NCI-H146 (cell line): Measurements from ENCODE around the gene NADK.
A peak's percentile ranks its signal among the peaks of the same experiment; 100 is the strongest.

Experiments used
- DNase-seq: peaks from one replicate; lab custom pipeline; 2025; lab: John Stamatoyannopoulos, UW

NADK gene

DNA sequence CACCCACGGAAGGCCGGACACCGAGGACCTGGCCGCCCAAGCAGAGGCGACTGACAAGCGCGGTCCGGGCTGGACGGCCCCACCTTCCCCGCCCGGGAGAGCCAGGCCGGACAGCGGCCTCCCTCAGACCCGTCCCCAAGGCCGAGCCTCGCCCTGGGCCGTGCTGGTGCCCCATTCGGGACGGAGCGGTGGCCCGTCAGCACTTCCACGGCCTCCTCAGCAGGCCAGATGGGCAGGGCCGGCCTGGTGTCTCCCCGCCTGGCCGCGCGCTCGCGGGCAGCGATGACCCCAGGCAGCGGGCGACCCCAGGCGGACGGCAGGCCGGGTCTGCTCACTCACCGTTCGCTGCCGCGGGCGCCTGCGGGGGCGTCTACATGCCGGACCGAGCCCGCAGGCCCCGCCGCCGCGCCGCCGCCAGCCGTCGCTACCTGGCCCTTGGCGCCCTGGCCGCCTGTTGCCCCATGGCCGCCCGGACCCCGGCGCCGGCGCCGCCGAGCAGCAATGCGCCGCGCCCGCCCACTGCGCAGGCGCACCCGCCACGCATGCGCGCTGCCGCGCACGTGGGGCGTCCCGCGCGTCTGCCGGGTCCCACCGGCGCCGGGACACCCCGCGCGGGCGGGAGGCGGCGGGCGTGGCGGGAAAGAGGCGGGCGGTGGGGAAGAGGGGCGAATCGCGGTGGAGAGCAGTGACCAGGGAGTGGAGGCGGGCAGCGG lies at the start of gene NADK:
Gene NADK (minus strand): TSS at position 521 of the 713 bp plus-strand sequence. CDS start 13,064 bp downstream, outside the sequence.
- peak; percentile 52 for DNase-seq

DNA sequence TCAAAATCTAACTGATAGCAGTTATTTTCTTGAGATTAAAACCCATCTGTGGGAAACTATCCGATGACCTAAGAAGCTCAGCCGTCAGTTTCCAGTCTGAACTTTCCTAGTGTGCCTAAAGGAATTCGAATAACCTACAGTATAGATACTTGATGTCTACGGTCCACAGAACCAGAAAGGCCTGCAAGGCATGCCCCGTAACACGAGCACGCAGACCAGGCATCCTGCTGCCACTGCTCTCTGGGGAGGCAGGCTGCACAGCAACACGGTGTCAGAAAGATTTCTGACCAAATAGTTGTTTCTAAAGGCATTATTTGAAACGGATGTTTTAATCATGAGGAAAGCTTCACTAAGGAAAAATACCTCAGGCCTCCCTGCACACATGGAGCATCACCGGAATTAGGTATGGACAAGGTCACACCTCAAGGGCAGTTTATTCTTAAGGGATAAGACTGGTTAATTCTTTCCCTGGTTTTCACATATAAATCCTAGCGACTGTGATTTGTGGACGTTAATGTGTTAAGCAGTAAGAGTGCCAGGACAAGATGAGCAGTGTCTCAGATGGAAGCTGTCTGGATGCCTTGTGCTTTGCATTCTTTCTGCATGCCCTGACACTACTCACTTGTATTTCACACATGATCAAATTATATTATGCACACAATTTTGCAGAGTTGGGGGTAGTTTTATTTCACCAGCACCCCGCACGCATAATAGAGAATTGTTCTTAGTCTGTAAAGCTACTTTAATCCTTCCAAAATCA lies 49.0 kb upstream of the NADK start:
- DNase-seq = no peak

DNA sequence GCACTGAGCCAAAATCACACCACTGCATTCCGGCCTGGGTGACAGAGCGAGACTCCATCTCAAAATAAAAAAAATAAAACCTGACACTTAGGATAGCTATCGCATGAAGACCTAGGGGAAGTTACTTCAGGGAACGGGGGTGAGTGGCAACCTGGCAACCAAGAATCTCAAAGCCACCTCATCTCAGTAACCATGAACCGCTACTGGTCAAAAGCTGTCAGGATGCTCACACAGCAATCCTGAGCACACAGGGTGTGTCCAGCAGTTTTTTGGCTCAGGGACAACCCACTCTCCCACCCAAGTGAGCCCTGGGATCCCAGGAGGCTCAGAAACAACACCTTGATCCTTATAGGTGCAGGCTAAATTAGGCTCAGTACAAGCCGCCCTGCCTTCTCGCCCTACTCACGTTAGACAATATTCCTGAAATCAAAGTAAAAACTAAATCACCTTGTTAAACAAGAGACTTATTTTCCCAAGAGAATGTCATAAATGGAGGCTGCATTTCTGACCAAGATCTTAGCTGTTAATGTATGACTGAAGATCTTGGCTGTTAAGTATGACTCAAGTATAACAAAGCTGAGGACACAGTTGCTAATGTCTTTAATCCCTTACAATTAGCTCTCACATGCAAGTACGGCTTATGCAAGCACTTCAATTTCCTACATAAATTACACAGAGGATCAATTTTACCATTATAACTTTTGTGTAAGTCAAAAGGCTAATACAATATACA lies 48.3 kb upstream of the NADK start:
- no peak for DNase-seq

- no peak for DNase-seq
Observed at GRCh38 chr1:1825217-1825616, 46.9 kb upstream of the NADK start.

- DNase-seq = no peak
Observed at GRCh38 chr1:1819762-1820161, 41.5 kb upstream of the NADK start.

DNA sequence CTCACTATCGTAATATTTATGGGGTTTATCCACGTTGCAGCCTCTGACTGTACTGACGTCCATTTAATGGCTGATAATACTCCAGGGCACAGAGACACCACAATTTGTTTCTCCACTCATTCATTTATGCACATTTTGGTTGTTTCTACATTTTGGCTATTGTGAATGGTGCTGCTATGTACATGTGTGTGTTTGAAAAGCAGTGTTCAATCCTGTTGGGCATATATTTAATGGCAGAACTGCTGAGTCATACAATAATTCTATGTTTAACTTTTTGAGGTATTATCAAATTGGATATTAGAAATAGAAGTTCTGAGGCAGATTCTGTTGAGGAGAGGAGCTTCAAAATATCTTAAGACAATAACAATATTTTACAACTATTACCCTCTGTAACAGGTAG lies 39.0 kb upstream of the NADK start:
- no peak for DNase-seq

GRCh38 chr1:1815606-1816281 lies 37.5 kb upstream of the NADK start:
- no peak for DNase-seq

- no peak for DNase-seq
Observed at GRCh38 chr1:1809489-1809888, 31.2 kb upstream of the NADK start.

DNA sequence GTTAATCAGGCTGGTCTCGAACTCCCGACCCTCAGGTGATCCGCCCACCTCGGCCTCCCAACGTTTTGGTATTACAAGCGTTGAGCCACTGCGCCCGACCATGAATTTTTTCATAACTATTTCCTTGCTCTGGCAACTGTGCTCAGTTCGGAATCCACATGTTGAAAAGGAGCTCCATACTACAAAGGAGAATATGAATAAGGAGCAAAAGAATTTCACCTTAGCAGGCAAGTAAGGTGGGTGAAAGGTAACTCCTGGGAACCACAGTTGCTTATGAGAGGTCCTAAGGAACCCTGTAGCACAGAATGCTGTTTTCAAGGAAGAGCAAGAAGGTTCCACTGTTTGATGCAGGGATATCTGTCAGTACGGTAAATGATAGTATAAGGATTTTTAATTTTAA lies 29.9 kb upstream of the NADK start:
- no peak for DNase-seq

DNA sequence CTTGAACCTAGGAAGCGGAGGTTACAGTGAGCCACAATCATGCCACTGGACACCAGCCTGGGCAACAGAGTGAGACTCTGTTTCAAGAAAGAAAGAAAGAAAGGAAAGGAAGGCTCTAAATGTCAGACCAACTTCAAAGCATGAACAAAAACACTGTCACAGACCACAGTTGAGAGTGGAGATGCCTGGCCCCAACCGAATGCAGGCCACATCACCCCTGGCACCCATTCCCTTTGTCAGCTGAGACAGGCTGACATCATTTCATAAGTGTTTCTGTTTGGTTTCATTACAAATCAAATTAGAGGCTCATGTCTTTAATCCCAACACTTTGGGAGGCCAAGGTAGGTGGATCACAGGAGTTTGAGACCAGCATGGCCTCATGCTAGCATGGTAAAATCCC lies 28.6 kb upstream of the NADK start:
- DNase-seq = no peak

- DNase-seq = no peak
Observed at GRCh38 chr1:1804301-1804700, 26.0 kb upstream of the NADK start.

- no peak for DNase-seq
Observed at GRCh38 chr1:1802871-1803270, 24.6 kb upstream of the NADK start.

GRCh38 chr1:1799716-1800115 lies 21.4 kb upstream of the NADK start:
- no peak for DNase-seq

- no peak for DNase-seq
Observed at GRCh38 chr1:1797731-1798341, 19.6 kb upstream of the NADK start.

DNA sequence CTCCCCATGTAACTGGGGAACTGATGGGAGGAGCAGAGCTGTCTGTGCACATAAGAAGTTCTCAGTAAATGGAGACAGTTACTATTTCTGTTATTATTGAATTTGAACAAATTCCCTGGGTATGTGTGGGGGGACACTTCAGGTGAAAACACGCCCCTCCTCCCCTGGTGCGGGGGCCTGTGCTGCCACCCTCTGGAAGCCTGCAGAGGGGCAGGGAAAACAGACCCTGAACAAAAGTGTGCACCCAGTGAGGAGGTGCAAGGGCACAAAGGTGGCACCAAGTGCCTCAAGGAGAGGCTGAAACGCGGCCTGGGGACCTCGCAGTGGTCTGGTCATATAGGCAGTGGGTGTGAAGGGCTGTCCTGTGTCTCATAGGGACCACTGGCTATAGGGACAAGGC lies 18.2 kb upstream of the NADK start:
- no peak for DNase-seq

DNA sequence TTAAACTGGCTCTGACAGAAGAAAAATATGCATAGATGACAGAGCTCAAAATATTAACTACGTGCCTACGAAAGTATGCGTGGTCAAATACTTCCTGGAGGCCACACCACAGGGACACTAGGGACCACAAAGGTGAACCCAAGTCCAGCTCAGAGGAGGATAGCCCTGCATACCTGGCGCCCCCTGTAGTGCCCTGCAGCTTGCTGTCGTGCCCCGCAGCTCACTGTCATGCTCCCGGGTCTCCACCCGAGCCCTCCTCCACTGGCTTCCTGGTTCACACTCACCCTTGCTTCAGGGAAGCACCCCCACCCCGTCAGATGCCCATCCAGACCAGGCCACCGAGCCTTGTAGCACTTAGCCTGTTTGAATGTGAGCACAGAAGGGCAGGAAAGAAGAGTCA lies 16.7 kb upstream of the NADK start:
- DNase-seq = no peak

- no peak for DNase-seq
Observed at GRCh38 chr1:1793481-1794244, 15.4 kb upstream of the NADK start.

- no peak for DNase-seq
Observed at GRCh38 chr1:1788646-1789431, 10.6 kb upstream of the NADK start.

GRCh38 chr1:1788136-1788535 lies 9.9 kb upstream of the NADK start:
- DNase-seq = no peak

- no peak for DNase-seq
Observed at GRCh38 chr1:1786836-1787605, 8.8 kb upstream of the NADK start.
